ENCODE measurements around the gene FIG4. TPM values are rescaled to one million over a fixed set of nuclear protein-coding genes. Genes with fewer than 3 reads are reported as not detected.

The FIG4 gene
- polyA plus RNA-seq, 6 donors from 2014 or later, result 59.0 to 124 (median 72.6) TPM

DNA sequence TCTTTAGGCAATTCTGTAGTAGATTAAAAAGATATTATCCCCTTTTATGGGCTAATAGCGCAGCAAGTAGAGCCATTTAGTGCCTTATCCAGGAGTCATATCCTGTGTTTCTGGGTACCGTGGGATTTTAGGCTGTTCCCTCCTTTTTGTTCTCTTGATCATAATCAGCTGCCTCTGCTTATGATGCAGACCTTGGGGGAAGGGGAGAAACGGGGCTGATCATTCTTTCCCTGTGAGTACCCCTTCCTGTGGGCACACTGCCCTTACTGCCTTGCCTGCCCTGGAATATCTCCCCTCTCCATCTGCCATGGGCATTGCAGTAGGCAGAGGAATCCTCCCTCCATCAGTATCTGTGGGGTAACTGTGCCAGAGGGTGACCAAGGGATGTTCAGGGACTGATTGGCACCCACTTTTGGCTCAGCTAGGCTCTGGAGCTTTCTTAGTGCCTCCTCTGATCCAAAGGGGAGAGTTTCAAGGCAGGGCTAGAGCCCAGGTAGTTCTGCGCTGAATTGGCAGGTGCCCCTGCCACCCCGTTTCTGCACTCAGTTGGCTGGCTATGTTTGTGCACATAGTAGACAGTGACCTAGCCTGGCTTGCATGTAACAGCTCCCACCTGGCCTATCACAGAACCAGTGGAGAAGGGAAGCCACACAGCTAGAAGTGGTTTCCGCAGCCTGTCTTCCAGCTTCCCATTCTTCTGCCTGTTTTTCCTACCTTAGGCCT is 103.3 kb downstream of the FIG4 start:
- H3K4me3 Mint-ChIP-seq, result peak overlapping the region in 5 of 8 donors; percentile 18 to 55 (median 44)
- ATAC-seq (ENCODE audit: low read depth in 2 of 2), result peak in 1 of 2 donors; percentile 60
- H3K27ac Mint-ChIP-seq, result peak overlapping the region in 5 of 6 donors; percentile 5 to 90 (median 75)
- H3K4me1 Mint-ChIP-seq, result peaks cover 4 to 12% (median 7%) of the 10 kb centered on the region in 3 donors
- H3K27me3 Mint-ChIP-seq, result no peaks in the 10 kb centered on the region
- no peak for DNase-seq
- peaks cover 11 to 19% of the 10 kb centered on the region in 2 donors for H3K36me3 Mint-ChIP-seq
- no peaks in the 10 kb centered on the region for H3K9me3 Mint-ChIP-seq

DNA sequence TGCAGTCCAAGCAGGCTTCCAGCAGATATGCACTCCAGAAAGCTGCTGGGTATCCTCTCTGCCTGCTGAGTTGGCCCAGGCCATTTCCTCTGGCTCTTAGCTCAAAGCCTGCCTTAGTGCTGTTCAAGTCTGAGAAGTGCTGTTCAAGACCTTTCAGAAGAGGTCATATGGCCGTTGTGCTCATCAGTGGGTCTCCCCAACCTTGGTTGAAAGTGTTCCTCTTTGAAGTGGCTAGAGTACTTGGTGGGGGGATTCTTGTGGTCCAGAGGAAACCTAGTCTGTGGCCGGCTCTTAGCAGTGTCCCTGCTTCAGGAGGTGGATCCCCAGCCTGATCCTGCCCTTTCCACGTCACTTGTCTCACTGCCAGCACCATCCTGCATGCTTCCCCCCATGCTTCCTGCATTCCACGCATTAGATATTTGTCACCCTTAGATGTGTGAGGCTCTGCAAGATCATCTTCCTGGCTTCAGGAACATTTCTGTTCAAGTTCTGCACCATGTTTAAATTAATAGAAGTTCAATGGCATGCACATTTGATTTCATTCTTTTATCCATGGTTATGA is 105.0 kb downstream of the FIG4 start:
- Mint-ChIP-seq H3K4me3 (peak overlapping the region in 1 of 8 donors; percentile 42), H3K9me3 (no peaks in the 10 kb centered on the region), H3K27me3 (no peaks in the 10 kb centered on the region), H3K36me3 (peaks cover 11 to 22% of the 10 kb centered on the region in 2 donors), H3K4me1 (peaks cover 4 to 16% (median 7%) of the 10 kb centered on the region in 3 donors), H3K27ac (peak overlapping the region in 2 of 6 donors; percentile 26 to 40)
- ATAC-seq (ENCODE audit: low read depth in 2 of 2), result no peak
- DNase-seq, result no peak

DNA sequence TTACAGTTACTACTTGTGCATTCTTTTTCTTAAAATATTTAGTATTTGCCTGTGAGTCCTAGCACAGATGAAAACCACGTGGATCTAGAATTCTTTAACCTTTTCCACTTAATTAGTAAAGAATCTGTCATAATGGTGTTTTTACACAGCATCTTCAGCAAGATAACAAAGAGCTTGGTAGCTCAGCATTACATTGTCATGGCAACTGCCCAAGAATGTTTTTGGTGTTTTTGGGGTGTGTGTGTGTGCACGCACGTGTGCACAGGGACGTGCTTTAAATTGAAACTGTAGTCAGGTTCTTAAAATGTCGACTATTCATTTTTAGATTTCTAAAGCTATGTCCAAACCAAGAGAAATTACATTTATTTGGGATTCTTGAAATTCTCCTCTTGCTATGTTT is 108.0 kb downstream of the FIG4 start:
- Mint-ChIP-seq H3K4me1 (peaks cover 4 to 11% (median 7%) of the 10 kb centered on the region in 3 donors), H3K27me3 (no peaks in the 10 kb centered on the region), H3K4me3 (no peak overlapping the region), H3K36me3 (peaks cover 28 to 31% of the 10 kb centered on the region in 2 donors), H3K9me3 (no peaks in the 10 kb centered on the region), H3K27ac (no peak overlapping the region)
- ATAC-seq (ENCODE audit: low read depth in 2 of 2) (no peak), DNase-seq (no peak)

DNA sequence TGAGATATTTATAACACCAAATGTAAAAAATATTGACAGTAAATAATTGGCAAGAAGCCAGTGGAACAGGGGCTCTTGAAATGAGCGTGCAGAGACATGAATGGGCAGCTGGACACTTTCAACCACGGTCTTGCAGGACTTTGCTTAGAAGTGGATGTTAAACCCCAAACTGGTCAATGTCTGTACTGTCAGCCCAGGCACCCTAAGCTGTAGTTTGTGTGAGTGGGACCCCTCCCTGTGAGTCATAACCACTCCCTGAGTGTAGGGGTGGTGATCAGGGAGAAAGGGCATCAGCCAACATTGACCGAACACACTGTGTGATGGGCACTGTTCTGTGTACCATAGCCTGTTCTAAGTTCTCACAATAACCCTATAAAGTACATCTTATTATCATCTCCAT is 108.6 kb downstream of the FIG4 start:
- no peaks in the 10 kb centered on the region for H3K27me3 Mint-ChIP-seq
- ATAC-seq (ENCODE audit: low read depth in 2 of 2) (no peak), DNase-seq (no peak)
- peaks cover 0 to 6% (median 2%) of the 10 kb centered on the region in 3 donors for H3K4me1 Mint-ChIP-seq
- no peak overlapping the region for H3K4me3 Mint-ChIP-seq
- no peak overlapping the region for H3K27ac Mint-ChIP-seq
- no peaks in the 10 kb centered on the region for H3K9me3 Mint-ChIP-seq
- peaks cover 28 to 31% of the 10 kb centered on the region in 2 donors for H3K36me3 Mint-ChIP-seq

DNA sequence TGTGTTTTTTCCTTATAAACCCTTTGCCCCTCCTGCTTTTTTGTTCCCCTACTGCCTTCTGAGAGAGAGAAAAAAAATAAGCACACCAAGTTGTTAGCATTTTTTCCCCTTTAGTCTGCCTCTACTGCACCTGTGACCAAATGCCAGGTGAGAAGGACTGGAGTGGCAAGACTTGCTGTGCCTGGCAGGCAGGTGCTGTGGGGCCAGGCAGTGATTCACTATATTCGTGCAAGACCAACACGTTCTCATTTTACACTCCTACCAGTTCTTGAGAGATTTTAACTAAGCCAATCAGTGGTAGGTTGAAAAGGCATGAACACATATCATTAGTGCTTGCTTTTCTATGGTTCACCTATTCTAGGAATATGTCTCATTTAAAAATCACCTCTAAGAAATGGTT is 109.7 kb downstream of the FIG4 start:
- Mint-ChIP-seq H3K9me3 (no peaks in the 10 kb centered on the region), H3K27ac (peak overlapping the region in 1 of 6 donors; percentile 21), H3K36me3 (peaks cover 28 to 31% of the 10 kb centered on the region in 2 donors), H3K4me1 (peaks cover 0 to 3% (median 0%) of the 10 kb centered on the region in 3 donors), H3K4me3 (no peak overlapping the region), H3K27me3 (no peaks in the 10 kb centered on the region)
- no peak for DNase-seq
- no peak for ATAC-seq (ENCODE audit: low read depth in 2 of 2)

DNA sequence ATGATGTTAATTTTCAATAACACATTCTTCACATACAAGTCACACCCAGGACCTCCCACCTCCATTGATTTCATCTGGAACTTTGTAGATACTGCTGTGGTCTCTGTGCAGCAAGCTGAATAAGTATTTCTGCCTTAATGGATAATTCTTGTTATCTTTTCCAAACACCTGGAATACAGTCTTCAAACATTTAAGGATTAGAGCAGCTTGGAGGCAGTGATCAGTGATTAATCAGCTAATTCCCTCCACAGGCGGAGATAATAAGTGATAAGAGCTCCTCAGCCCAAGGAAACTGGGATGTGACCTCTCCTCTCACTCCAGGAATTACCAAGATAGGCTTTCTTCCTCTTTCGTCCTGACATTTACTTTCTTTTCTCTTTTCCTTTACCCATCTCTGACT is 110.7 kb downstream of the FIG4 start:
- H3K4me3 Mint-ChIP-seq, result no peak overlapping the region
- H3K36me3 Mint-ChIP-seq, result peaks cover 26 to 28% of the 10 kb centered on the region in 2 donors
- H3K27me3 Mint-ChIP-seq, result no peaks in the 10 kb centered on the region

DNA sequence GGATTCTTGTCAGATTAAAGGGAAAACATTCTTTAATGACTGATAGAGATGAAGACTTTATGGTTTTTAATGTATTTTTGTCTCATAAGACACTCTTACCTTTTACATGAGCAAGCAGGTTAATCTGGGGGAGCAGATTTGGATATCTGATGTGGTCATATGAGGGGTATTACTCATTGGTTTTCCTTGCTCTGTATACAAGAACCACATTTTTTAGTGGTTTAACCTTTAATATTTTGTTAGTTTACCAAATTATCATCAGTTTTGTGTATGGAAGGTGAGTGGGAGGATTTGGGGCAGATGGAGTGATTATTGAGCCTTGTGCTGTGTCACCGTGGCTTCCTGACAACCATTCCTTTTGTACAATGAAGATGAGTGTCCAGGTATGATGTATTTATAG is 112.9 kb downstream of the FIG4 start:
- H3K36me3 Mint-ChIP-seq, result peaks cover 17 to 27% of the 10 kb centered on the region in 2 donors

More for the DNA sequence above, 110.7 kb downstream of the FIG4 start:
- Mint-ChIP-seq H3K27ac (peak overlapping the region in 1 of 6 donors; percentile 10), H3K4me1 (peaks cover 0 to 3% (median 0%) of the 10 kb centered on the region in 3 donors), H3K9me3 (peaks cover 0 to under 1% (median 0%) of the 10 kb centered on the region in 7 donors)
- ATAC-seq (ENCODE audit: low read depth in 2 of 2) (no peak), DNase-seq (no peak)

DNA sequence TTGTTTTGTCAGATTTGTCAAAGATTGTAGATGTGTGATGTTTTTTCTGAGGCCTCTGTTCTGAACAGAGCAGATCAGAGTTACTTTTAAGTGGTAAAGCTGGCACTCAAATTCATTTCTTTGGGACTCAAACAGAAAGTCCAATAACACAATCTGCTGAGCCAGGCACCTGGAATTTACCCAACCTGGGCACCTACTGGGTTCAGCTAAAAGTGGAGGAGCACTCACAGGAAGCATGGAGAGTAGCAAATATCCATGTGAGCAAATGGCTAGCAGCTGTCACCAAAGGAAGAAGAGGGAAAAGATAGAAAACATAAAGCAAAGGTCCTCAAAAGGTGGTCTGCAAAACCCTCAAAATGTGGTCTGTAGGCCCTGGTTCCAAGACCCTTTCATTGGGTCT is 116.8 kb downstream of the FIG4 start:
- DNase-seq, result no peak
- peaks cover 11 to 27% of the 10 kb centered on the region in 2 donors for H3K36me3 Mint-ChIP-seq
- H3K9me3 Mint-ChIP-seq, result peaks cover 0 to 8% (median 0%) of the 10 kb centered on the region in 7 donors
- peaks cover 9 to 31% (median 29%) of the 10 kb centered on the region in 3 donors for H3K4me1 Mint-ChIP-seq
- H3K4me3 Mint-ChIP-seq, result peak overlapping the region in 2 of 8 donors; percentile 15 to 78
- H3K27ac Mint-ChIP-seq, result no peak overlapping the region
- no peak for ATAC-seq (ENCODE audit: low read depth in 2 of 2)
- H3K27me3 Mint-ChIP-seq, result no peaks in the 10 kb centered on the region

More for the DNA sequence above, 112.9 kb downstream of the FIG4 start:
- Mint-ChIP-seq H3K4me3 (no peak overlapping the region), H3K27me3 (no peaks in the 10 kb centered on the region), H3K27ac (peak overlapping the region in 2 of 6 donors; percentile 7 to 40), H3K9me3 (peaks cover 0 to 8% (median 0%) of the 10 kb centered on the region in 7 donors), H3K4me1 (peaks cover 7 to 19% (median 13%) of the 10 kb centered on the region in 3 donors)
- no peak for DNase-seq
- no peak for ATAC-seq (ENCODE audit: low read depth in 2 of 2)

DNA sequence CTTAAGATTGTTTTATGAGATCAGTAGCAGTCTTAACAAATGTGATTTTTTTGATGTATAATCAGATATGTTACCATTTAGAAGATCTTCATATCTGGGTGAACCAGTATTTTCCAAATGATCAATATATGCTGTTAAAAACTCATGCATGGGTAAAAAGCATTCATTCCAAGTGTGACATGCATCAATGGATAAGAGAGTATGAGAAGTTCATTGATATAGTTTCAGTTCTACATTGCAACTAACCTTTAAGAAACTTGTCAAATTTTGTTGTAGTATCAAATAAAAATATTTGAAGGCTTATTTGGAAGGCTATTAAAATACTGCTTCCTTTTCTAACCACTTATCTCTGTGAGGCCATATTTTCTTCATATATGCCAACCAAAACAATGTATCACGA is 117.7 kb downstream of the FIG4 start:
- peak overlapping the region in 2 of 8 donors; percentile 3 to 44 for H3K4me3 Mint-ChIP-seq
- H3K27ac Mint-ChIP-seq, result no peak overlapping the region
- peak; percentile 60 to 72 for ATAC-seq (ENCODE audit: low read depth in 2 of 2)
- peaks cover 0 to 8% (median 0%) of the 10 kb centered on the region in 7 donors for H3K9me3 Mint-ChIP-seq
- no peaks in the 10 kb centered on the region for H3K27me3 Mint-ChIP-seq
- H3K4me1 Mint-ChIP-seq, result peaks cover 9 to 31% (median 29%) of the 10 kb centered on the region in 3 donors
- peaks cover 13 to 22% of the 10 kb centered on the region in 2 donors for H3K36me3 Mint-ChIP-seq
- DNase-seq, result peak; percentile 5

DNA sequence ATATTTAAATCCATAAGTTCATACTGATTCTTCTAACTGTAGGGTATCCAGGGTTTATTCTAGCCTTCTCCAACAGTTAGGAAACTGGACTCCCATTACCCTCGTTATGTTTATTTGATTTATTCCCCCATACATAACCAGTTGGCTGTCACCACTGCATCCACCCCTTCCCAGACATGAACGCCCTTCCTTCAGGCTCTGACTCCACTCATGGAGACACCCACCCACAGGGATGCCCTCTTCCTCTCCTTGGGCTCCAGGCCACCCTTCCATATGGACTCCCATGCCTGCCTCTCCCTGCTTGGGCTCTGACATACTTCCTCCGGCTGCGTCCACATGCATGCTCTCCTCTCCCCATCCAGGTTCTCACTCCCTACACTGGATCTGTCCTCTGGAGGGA is 124.0 kb downstream of the FIG4 start:
- Mint-ChIP-seq H3K4me1 (peaks cover 8 to 26% (median 20%) of the 10 kb centered on the region in 3 donors), H3K4me3 (peak overlapping the region in 1 of 8 donors; percentile 38), H3K27ac (peak overlapping the region in 1 of 6 donors; percentile 87), H3K36me3 (peaks cover 21 to 23% of the 10 kb centered on the region in 2 donors), H3K9me3 (no peaks in the 10 kb centered on the region), H3K27me3 (no peaks in the 10 kb centered on the region)
- DNase-seq (no peak), ATAC-seq (ENCODE audit: low read depth in 2 of 2) (no peak)

DNA sequence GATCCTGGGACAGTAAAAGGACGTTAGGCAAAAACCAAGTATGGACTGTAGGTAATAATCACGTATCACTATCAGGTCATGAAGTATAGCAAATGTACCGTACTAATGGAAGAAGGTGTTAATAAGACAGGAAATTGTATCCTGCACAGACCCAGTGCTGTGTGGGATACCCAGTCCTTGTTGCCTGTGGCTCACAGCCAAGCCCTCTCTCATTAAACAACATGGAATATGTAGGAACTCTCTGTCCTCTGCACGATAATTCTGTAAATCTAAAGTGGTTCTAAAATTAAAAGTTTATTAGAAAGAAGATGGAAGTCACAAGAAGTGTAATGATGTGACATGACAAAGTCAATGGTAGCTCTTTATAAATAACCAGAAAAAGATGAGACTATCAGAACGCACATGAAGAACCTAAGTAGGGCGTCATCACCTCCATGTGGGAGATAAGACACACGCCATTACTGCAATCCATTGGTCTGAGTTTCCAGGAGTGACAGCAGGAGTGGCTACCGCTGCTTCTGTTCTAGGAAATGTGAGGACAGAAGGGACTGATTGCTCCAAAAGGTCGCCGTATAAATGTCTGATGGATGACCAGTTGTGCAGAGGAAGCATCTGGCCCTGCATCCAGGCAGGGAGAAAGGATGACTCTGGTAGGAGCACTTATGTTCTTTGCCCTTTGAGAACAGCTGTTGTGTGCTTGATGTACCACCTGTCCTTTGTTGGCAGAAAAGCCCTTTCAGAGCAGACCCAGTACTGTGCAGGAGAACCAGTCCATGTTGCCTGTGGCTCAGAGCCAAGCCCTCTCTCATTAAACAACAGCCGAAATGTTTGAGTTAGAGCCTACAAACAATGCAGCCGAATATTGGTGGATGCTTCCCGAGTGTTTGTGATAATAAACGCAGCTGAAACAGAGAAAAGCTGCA is 125.6 kb downstream of the FIG4 start:
- no peak overlapping the region for H3K4me3 Mint-ChIP-seq
- no peak for ATAC-seq (ENCODE audit: low read depth in 2 of 2)

DNA sequence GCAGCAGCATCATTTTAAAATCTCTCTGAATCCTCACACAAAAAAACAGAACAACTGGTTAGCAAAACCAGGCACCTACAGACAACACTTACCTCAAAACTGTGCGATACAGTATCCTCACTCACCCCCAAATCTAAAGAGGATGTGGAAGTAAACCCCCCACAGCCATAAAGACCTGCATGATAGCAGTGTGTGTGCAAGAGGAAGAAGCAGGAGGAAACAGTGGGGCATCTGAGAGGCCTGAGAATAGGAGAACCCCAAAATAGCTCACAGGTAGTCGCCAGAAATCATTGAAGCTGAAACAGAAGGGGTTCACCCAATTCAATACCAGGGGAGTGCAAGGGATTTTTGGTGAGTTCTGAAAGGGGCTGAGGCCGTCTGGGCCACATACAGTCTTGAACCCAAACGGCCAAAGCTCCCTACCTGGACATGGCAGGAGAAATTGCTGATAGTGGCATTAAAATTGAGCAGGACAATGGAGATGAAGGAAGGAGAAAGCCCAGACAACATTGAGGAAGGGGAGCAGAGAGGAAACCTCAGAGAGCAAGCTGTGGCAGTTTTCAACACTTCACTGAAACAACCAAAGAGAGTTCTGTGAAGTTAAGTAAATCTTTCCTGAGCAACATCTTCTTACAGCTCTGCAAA is 129.7 kb downstream of the FIG4 start:
- peaks cover 22 to 39% (median 27%) of the 10 kb centered on the region in 3 donors for H3K4me1 Mint-ChIP-seq
- peak; percentile 93 to 98 for ATAC-seq (ENCODE audit: low read depth in 2 of 2)
- peak overlapping the region; percentile 8 to 83 (median 69) for H3K4me3 Mint-ChIP-seq
- H3K27me3 Mint-ChIP-seq, result no peaks in the 10 kb centered on the region
- DNase-seq, result peak; percentile 41
- no peaks in the 10 kb centered on the region for H3K9me3 Mint-ChIP-seq
- peaks cover 20 to 24% of the 10 kb centered on the region in 2 donors for H3K36me3 Mint-ChIP-seq
- H3K27ac Mint-ChIP-seq, result peak overlapping the region; percentile 6 to 92 (median 76)

More for the DNA sequence above, 125.6 kb downstream of the FIG4 start:
- Mint-ChIP-seq H3K27me3 (no peaks in the 10 kb centered on the region), H3K4me1 (peaks cover 22 to 39% (median 33%) of the 10 kb centered on the region in 3 donors), H3K36me3 (peaks cover 18 to 21% of the 10 kb centered on the region in 2 donors), H3K27ac (no peak overlapping the region), H3K9me3 (no peaks in the 10 kb centered on the region)
- no peak for DNase-seq
